ENCODE results near the gene ZBTB21. TPM values are rescaled to one million over a fixed set of nuclear protein-coding genes. Genes with fewer than 3 reads are reported as not detected.

ZBTB21 gene
- polyA plus RNA-seq (2012; rRNA removed): 2.9 and 3.8 TPM in 2 replicates
- 2.7 and 3.8 TPM in 2 replicates for polyA plus RNA-seq (2012; cell fraction: cytosol; rRNA removed)
- 8.0 and 11.4 TPM in 2 replicates for polyA plus RNA-seq (2012; cell fraction: nucleus; rRNA removed)

- TF ChIP-seq CHD2 (IDR thresholded peaks at IDR 0.05; ENCODE audit: low read length, partially characterized antibody) (peak; percentile 13), GATA2 (CRISPR knock-in tag; IDR thresholded peaks at IDR 0.05) (no peak), REST (IDR thresholded peaks at IDR 0.05; ENCODE audit: low read depth, low read length) (no peak), FOXJ3 (CRISPR knock-in tag; IDR thresholded peaks at IDR 0.05) (no peak), NFIC (IDR thresholded peaks at IDR 0.05; ENCODE audit: borderline replicate concordance) (no peak), POLR2AphosphoS5 (IDR thresholded peaks at IDR 0.05; ENCODE audit: low read depth, low read length) (peak; percentile 65), YY1 (IDR thresholded peaks at IDR 0.05; ENCODE audit: low read depth) (peak; percentile 78; the same call in 1 of the 2 replicates), MXI1 (IDR thresholded peaks at IDR 0.05; ENCODE audit: low read depth, low read length) (peak; percentile 53; the same call in 1 of the 2 replicates), PBX3 (IDR thresholded peaks at IDR 0.05) (peak; percentile 26; the same call in 1 of the 2 replicates), USF1 (IDR thresholded peaks at IDR 0.05; ENCODE audit: borderline replicate concordance, low read depth) (peak; percentile 87), NRF1 (IDR thresholded peaks at IDR 0.05; ENCODE audit: low read depth, low read length) (peak; percentile 96), MEF2A (IDR thresholded peaks at IDR 0.05; ENCODE audit: borderline replicate concordance, low read depth) (no peak), EZH2phosphoT487 (IDR thresholded peaks at IDR 0.05; ENCODE audit: borderline replicate concordance, low read depth) (no peak), USF2 (IDR thresholded peaks at IDR 0.05; ENCODE audit: borderline replicate concordance, low read depth, low read length) (peak; percentile 18; the same call in 1 of the 2 replicates), JUND (IDR thresholded peaks at IDR 0.05) (peak; percentile 6; the same call in 1 of the 2 replicates), GABPA (IDR thresholded peaks at IDR 0.05; ENCODE audit: low read depth) (no peak), TAF1 (IDR thresholded peaks at IDR 0.05; ENCODE audit: borderline replicate concordance, low read depth, low read length) (0 out of 2 replicates have a peak, but pooled peaks have one; percentile 28), RXRA (IDR thresholded peaks at IDR 0.05; ENCODE audit: borderline replicate concordance, low read depth) (no peak), TCF12 (IDR thresholded peaks at IDR 0.05) (no peak), EP300 (IDR thresholded peaks at IDR 0.05; ENCODE audit: borderline replicate concordance in 1 of 2, low read depth in 1 of 2, low read length in 1 of 2) (no peak), FOSL2 (IDR thresholded peaks at IDR 0.05; ENCODE audit: borderline replicate concordance, low read depth) (peak; percentile 21; the same call in 1 of the 2 replicates)
- CTCF ChIA-PET: interaction anchor here (1.2 to 1.3 kb wide), 2 partner anchors 97 to 193 kb away, joined by 3 read pairs; no protein-coding TSS in a partner anchor
- WGBS (ENCODE audit: low lambda C conversion rate): 3% methylated on average over 36 of the region's 75 CpGs
- H2AFZ ChIP-seq (ENCODE audit: low read depth): peak within 1 kb of the TSS; percentile 80
- H3K27me3 ChIP-seq (ENCODE audit: insufficient read depth): no peaks in the 10 kb centered on the region; the same call in 1 of the 2 replicates
- peaks cover 0 to 5% of the 10 kb centered on the region in 2 experiments for H3K36me3 ChIP-seq (replicated peaks in 1 of 2; ENCODE audit: control insufficient read depth in 1 of 2, insufficient read depth in 2 of 2, low read length in 1 of 2)
- H3K9ac ChIP-seq: peak within 1 kb of the TSS; percentile 88
- no peaks in the 10 kb centered on the region for H3K9me3 ChIP-seq
- POLR2A ChIA-PET: no interaction called here
- H3K79me2 ChIP-seq (ENCODE audit: insufficient read depth): peaks cover 41% of the 10 kb centered on the region
- H3F3A ChIP-seq (replicated peaks; ENCODE audit: insufficient read depth): no peaks in the 10 kb centered on the region
- no peaks in the 10 kb centered on the region for H3K9me2 ChIP-seq
- no peaks in the 10 kb centered on the region; the same call in 1 of the 2 replicates for H4K20me1 ChIP-seq (ENCODE audit: insufficient read depth)
- H3K27ac ChIP-seq (ENCODE audit: low read depth in 2 of 2, low read length in 1 of 2): peak within 1 kb of the TSS; percentile 95 to 98
- H3K4me2 ChIP-seq: peak within 1 kb of the TSS; percentile 92
- peaks cover 0 to 9% of the 10 kb centered on the region in 2 experiments; a peak in 2 of 4 replicates for H3K4me1 ChIP-seq (ENCODE audit: control insufficient read depth in 1 of 2, insufficient read depth in 2 of 2, low read depth in 1 of 2, low read length in 1 of 2)
- peak; percentile 96 for DNase-seq
- peak within 1 kb of the TSS; percentile 80 to 81 for H3K4me3 ChIP-seq (ENCODE audit: low read depth in 2 of 2, low read length in 1 of 2)
Measured at GRCh38 chr21:42009831-42010506, at the start of gene ZBTB21. ZBTB21 (minus strand) TSS chr21:42010360; CDS start chr21:41994095, 16,265 bp downstream.
